OCI-LY3 (cell line): ENCODE results near the gene KLHL29.

ENCODE experiments used
- H2AFZ ChIP-seq: fragments of 200-600, 300-600 bp; shearing (Covaris generic); 2 replicates; pipeline ENCODE4 v1.6.0; 2014; ENCODE audit warnings: antibody characterized with exemption, low read depth, low read length
- H3K27ac ChIP-seq: fragments of 200-600, 300-600 bp; sonication (generic); 2 replicates; pipeline ENCODE4 v1.5.1; 2014; ENCODE audit warnings: mild to moderate bottlenecking, low read length, moderate library complexity, mixed read lengths
- H3K27me3 ChIP-seq: fragments of 200-600, 300-600 bp; sonication (generic); 2 replicates; pipeline ENCODE4 v1.6.1; 2014; ENCODE audit warnings: low read depth, low read length, mixed read lengths
- H3K36me3 ChIP-seq: fragments of 200-600, 300-600 bp; sonication (generic); replicated peaks from 2 replicates; pipeline ENCODE3; 2014; ENCODE audit warnings: low read depth, low read length, mixed read lengths
- H3K4me1 ChIP-seq: fragments of 300-600, 200-600 bp; sonication (generic); 2 replicates; pipeline ENCODE4 v1.6.1; 2014; ENCODE audit warnings: low read length, mixed read lengths
- H3K4me2 ChIP-seq: fragments of 200-600, 300-600 bp; sonication (generic); 2 replicates; pipeline ENCODE4 v1.6.1; 2014; ENCODE audit warnings: low read length, mixed read lengths
- H3K4me3 ChIP-seq: fragments of 300-600, 200-600 bp; sonication (generic); 2 replicates; pipeline ENCODE4 v1.5.1; 2014; ENCODE audit warnings: antibody characterized with exemption, mild to moderate bottlenecking, low read length, moderate library complexity
- H3K79me2 ChIP-seq: fragments of 300-600, 200-600 bp; shearing (Covaris generic); 2 replicates; pipeline ENCODE4 v1.6.1; 2014; ENCODE audit warnings: mild to moderate bottlenecking, low read length, mixed read lengths
- H3K9ac ChIP-seq: fragments of 300-600, 200-600 bp; shearing (Covaris generic); 2 replicates; pipeline ENCODE4 v1.6.0; 2014; ENCODE audit warnings: mild to moderate bottlenecking, low read length, moderate library complexity
- H3K9me3 ChIP-seq: fragments of 200-600, 300-600 bp; shearing (Covaris generic); 2 replicates; pipeline ENCODE4 v1.6.1; 2014; ENCODE audit warnings: low read length, mixed read lengths; ENCODE audit not compliant: insufficient read depth
- H4K20me1 ChIP-seq: fragments of 200-600, 300-600 bp; sonication (generic); 2 replicates; pipeline ENCODE4 v1.6.1; 2016; ENCODE audit warnings: low read length, mixed read lengths; ENCODE audit not compliant: insufficient read depth
- CTCF ChIP-seq: fragments of 200-600, 300-600 bp; sonication (generic); IDR thresholded peaks from 2 replicates; pipeline ENCODE4 v1.5.1; 2014; ENCODE audit warnings: antibody characterized with exemption, low read length, low read depth
- EZH2phosphoT487 ChIP-seq: fragments of 200-600 bp; shearing (Covaris generic); IDR thresholded peaks from 2 replicates; pipeline ENCODE4 v1.6.1; 2018; ENCODE audit warnings: antibody characterized with exemption, mixed run types, low read depth

KLHL29 gene

GRCh38 chr2:23693606-23693951 lies 308.6 kb downstream of the KLHL29 start:
- TF ChIP-seq CTCF (no peak), EZH2phosphoT487 (no peak)
- no peak overlapping the region for H3K4me3 ChIP-seq
- H3K9me3 ChIP-seq, result no peaks in the 10 kb centered on the region
- H3K79me2 ChIP-seq, result no peaks in the 10 kb centered on the region
- no peaks in the 10 kb centered on the region for H4K20me1 ChIP-seq
- no peaks in the 10 kb centered on the region for H3K36me3 ChIP-seq
- no peak overlapping the region for H3K4me2 ChIP-seq
- no peak overlapping the region for H3K27ac ChIP-seq
- no peak overlapping the region for H2AFZ ChIP-seq
- H3K9ac ChIP-seq, result no peak overlapping the region
- no peaks in the 10 kb centered on the region for H3K27me3 ChIP-seq
- H3K4me1 ChIP-seq, result no peaks in the 10 kb centered on the region

GRCh38 chr2:23694058-23695045 lies 309.4 kb downstream of the KLHL29 start:
- no peaks in the 10 kb centered on the region for H3K4me1 ChIP-seq
- H3K9ac ChIP-seq, result no peak overlapping the region
- H3K27ac ChIP-seq, result no peak overlapping the region
- H4K20me1 ChIP-seq, result no peaks in the 10 kb centered on the region
- TF ChIP-seq CTCF, result no peak
- no peak for TF ChIP-seq EZH2phosphoT487
- H3K9me3 ChIP-seq, result no peaks in the 10 kb centered on the region
- no peak overlapping the region for H3K4me3 ChIP-seq
- H2AFZ ChIP-seq, result no peak overlapping the region
- no peaks in the 10 kb centered on the region for H3K36me3 ChIP-seq
- H3K79me2 ChIP-seq, result no peaks in the 10 kb centered on the region
- H3K4me2 ChIP-seq, result no peak overlapping the region
- no peaks in the 10 kb centered on the region for H3K27me3 ChIP-seq

- H3K27ac ChIP-seq, result no peak overlapping the region
- H2AFZ ChIP-seq, result no peak overlapping the region
- H3K36me3 ChIP-seq, result no peaks in the 10 kb centered on the region
- H3K9ac ChIP-seq, result no peak overlapping the region
- no peaks in the 10 kb centered on the region for H4K20me1 ChIP-seq
- H3K4me3 ChIP-seq, result no peak overlapping the region
- no peaks in the 10 kb centered on the region for H3K9me3 ChIP-seq
- no peaks in the 10 kb centered on the region for H3K27me3 ChIP-seq
- no peak overlapping the region for H3K4me2 ChIP-seq
- no peak for TF ChIP-seq EZH2phosphoT487
- no peak for TF ChIP-seq CTCF
- no peaks in the 10 kb centered on the region for H3K79me2 ChIP-seq
- H3K4me1 ChIP-seq, result no peaks in the 10 kb centered on the region
These were observed 310.4 kb downstream of the KLHL29 start for GRCh38 chr2:23695214-23695889.
